Measurements from ENCODE around the gene SLC37A3. TPM values are rescaled to one million over a fixed set of nuclear protein-coding genes. Genes with fewer than 3 reads are reported as not detected.

Gene SLC37A3
- total RNA-seq, 2 experiments from 2014 or later: 8.0 to 10.0 TPM

DNA sequence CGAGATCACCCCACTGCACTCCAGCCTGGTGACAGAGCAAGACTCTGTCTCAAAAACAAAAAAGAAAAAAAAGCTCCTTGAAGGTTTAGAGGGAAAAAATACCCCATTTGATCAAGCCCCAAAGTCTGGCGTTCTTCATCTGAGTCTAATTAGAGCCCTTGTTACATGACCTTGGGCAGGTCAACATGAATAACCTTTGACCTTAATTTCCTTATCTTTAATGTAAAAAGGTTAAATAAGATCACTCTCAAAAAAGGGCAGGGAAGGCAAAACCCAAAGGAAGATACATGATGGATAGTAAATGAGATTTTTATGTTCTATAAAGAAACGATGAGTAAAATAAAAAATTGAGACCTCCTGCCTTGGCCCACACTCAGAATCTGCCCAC lies 40.3 kb downstream of the SLC37A3 start:
- ChIA-PET CTCF (ENCODE audit: unreplicated experiment) (no interaction called here), POLR2A (no interaction called here)
- H3K4me3 ChIP-seq (ENCODE audit: low read depth, low read length, poor library complexity, severe bottlenecking): no peak overlapping the region
- H3K27ac ChIP-seq (ENCODE audit: low read depth, low read length, poor library complexity, severe bottlenecking): no peak overlapping the region
- H3K9me3 ChIP-seq (ENCODE audit: low read length): no peaks in the 10 kb centered on the region
- no peaks in the 10 kb centered on the region for H3K4me1 ChIP-seq (ENCODE audit: insufficient read depth, low read length, poor library complexity, severe bottlenecking)
- no peaks in the 10 kb centered on the region for H3K36me3 ChIP-seq (ENCODE audit: insufficient read depth, low read length)
- intact Hi-C loops (cut with micrococcal nuclease; ENCODE audit: unreplicated experiment): no loop called here
- no TSS peak for BruUV-seq (replicated peaks)
- no peaks in the 10 kb centered on the region for H4K20me1 ChIP-seq (ENCODE audit: insufficient read depth, low read length)
- H3K9me2 ChIP-seq (ENCODE audit: insufficient read depth, low read length): no peaks in the 10 kb centered on the region
- no peak for DNase-seq (ENCODE audit: low spot score)
- H3K79me2 ChIP-seq (ENCODE audit: insufficient read depth, low read depth, low read length): no peaks in the 10 kb centered on the region
- H2AFZ ChIP-seq (ENCODE audit: low read length): no peak overlapping the region
- TF ChIP-seq, protein P1, sequence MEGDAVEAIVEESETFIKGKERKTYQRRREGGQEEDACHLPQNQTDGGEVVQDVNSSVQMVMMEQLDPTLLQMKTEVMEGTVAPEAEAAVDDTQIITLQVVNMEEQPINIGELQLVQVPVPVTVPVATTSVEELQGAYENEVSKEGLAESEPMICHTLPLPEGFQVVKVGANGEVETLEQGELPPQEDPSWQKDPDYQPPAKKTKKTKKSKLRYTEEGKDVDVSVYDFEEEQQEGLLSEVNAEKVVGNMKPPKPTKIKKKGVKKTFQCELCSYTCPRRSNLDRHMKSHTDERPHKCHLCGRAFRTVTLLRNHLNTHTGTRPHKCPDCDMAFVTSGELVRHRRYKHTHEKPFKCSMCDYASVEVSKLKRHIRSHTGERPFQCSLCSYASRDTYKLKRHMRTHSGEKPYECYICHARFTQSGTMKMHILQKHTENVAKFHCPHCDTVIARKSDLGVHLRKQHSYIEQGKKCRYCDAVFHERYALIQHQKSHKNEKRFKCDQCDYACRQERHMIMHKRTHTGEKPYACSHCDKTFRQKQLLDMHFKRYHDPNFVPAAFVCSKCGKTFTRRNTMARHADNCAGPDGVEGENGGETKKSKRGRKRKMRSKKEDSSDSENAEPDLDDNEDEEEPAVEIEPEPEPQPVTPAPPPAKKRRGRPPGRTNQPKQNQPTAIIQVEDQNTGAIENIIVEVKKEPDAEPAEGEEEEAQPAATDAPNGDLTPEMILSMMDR (conservative IDR thresholded peaks at IDR 0.05; ENCODE audit: low read length): no peak
- no peak for TF ChIP-seq EZH2phosphoT487 (IDR thresholded peaks at IDR 0.05; ENCODE audit: borderline replicate concordance, low read depth, low read length)
- no peak overlapping the region for H3K4me2 ChIP-seq (ENCODE audit: low read length)

DNA sequence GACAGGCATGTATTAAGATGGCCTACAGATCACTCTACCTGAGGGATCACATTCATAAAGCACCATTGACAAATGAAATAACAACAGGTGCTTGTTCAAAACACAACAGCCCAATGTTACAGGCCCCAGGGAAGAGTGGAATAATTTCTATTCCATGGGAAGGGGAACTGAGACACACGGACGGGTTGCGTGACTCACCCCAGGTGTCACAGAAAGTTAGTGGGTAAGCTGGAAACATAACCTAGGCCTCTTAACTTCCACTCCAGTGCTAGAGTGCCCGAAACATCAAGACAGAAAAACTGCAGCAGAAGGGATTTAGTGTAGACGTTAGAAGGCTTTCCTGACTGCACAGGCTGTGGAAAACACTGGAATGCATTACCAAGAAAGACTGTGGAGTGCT lies 48.3 kb downstream of the SLC37A3 start:
- DNase-seq (ENCODE audit: low spot score): no peak
- ChIA-PET POLR2A (no interaction called here), CTCF (ENCODE audit: unreplicated experiment) (no interaction called here)
- Histone ChIP-seq H4K20me1 (ENCODE audit: insufficient read depth, low read length) (no peaks in the 10 kb centered on the region), H3K4me2 (ENCODE audit: low read length) (no peak overlapping the region), H2AFZ (ENCODE audit: low read length) (no peak overlapping the region), H3K79me2 (ENCODE audit: insufficient read depth, low read depth, low read length) (no peaks in the 10 kb centered on the region), H3K4me3 (ENCODE audit: low read depth, low read length, poor library complexity, severe bottlenecking) (no peak overlapping the region), H3K36me3 (ENCODE audit: insufficient read depth, low read length) (peaks cover 3% of the 10 kb centered on the region; the same call in 1 of the 2 replicates), H3K27ac (ENCODE audit: low read depth, low read length, poor library complexity, severe bottlenecking) (no peak overlapping the region), H3K9me2 (ENCODE audit: insufficient read depth, low read length) (no peaks in the 10 kb centered on the region), H3K9me3 (ENCODE audit: low read length) (no peaks in the 10 kb centered on the region), H3K4me1 (ENCODE audit: insufficient read depth, low read length, poor library complexity, severe bottlenecking) (no peaks in the 10 kb centered on the region)
- no TSS peak for BruUV-seq (replicated peaks)
- TF ChIP-seq, protein P1 (conservative IDR thresholded peaks at IDR 0.05; ENCODE audit: low read length): no peak
- no peak for TF ChIP-seq EZH2phosphoT487 (IDR thresholded peaks at IDR 0.05; ENCODE audit: borderline replicate concordance, low read depth, low read length)
- intact Hi-C loops (cut with micrococcal nuclease; ENCODE audit: unreplicated experiment): no loop called here

DNA sequence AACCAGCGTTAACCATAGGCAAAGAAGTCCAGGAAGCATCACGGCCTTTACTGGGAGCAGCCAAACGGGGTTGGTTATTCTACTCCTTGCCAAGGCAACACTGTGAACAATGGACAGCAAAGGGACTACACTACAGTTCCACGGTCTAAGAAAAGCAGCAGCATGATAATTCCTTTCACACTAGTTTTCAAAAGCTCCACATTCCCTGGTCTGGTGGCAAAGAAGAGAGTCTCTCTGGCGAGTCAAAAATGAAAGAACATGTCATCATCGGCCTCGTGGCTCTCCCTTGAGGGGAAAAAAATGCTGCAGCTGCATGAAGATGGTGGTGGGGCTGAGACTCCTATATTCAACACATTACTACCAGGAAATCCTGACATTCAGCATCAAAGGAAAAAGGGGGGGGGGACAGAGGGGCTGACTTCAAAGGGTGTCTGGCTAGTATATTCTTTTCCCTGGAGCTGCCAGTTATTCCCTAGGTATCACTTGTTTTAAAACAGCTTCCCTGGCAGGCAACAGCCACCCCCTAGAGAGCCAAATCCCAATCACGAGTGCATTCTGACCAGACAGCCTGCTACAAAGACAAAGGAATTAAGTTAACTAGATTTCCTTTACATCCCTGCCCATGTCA lies 49.1 kb downstream of the SLC37A3 start:
- no peak overlapping the region for H3K27ac ChIP-seq (ENCODE audit: low read depth, low read length, poor library complexity, severe bottlenecking)
- no TSS peak for BruUV-seq (replicated peaks)
- H3K9me2 ChIP-seq (ENCODE audit: insufficient read depth, low read length): no peaks in the 10 kb centered on the region
- no peak overlapping the region for H2AFZ ChIP-seq (ENCODE audit: low read length)
- H4K20me1 ChIP-seq (ENCODE audit: insufficient read depth, low read length): no peaks in the 10 kb centered on the region
- no peaks in the 10 kb centered on the region for H3K9me3 ChIP-seq (ENCODE audit: low read length)
- no peak overlapping the region for H3K4me3 ChIP-seq (ENCODE audit: low read depth, low read length, poor library complexity, severe bottlenecking)
- peaks cover 3% of the 10 kb centered on the region; the same call in 1 of the 2 replicates for H3K36me3 ChIP-seq (ENCODE audit: insufficient read depth, low read length)
- H3K4me1 ChIP-seq (ENCODE audit: insufficient read depth, low read length, poor library complexity, severe bottlenecking): no peaks in the 10 kb centered on the region
- no peaks in the 10 kb centered on the region for H3K79me2 ChIP-seq (ENCODE audit: insufficient read depth, low read depth, low read length)
- no peak overlapping the region for H3K4me2 ChIP-seq (ENCODE audit: low read length)
- intact Hi-C loops (cut with micrococcal nuclease; ENCODE audit: unreplicated experiment): no loop called here
- TF ChIP-seq EZH2phosphoT487 (IDR thresholded peaks at IDR 0.05; ENCODE audit: borderline replicate concordance, low read depth, low read length): no peak
- TF ChIP-seq, protein P1 (conservative IDR thresholded peaks at IDR 0.05; ENCODE audit: low read length): no peak
- CTCF ChIA-PET (ENCODE audit: unreplicated experiment): no interaction called here
- DNase-seq (ENCODE audit: low spot score): no peak
- POLR2A ChIA-PET: interaction anchor here (0.6 kb wide), 2 partner anchors 293 to 644 kb away, joined by 3 read pairs; no protein-coding TSS in a partner anchor
